Pancreas (tissue), 10 donors: Measurements from ENCODE around the gene SPP1. TPM values are rescaled to one million over a fixed set of nuclear protein-coding genes. Genes with fewer than 3 reads are reported as not detected.

ENCODE experiments used
- ATAC-seq, 4 donors: fragments of 200-7000 bp; cut with Tn5 transposase; one replicate each; pipeline versions ENCODE4 v1.8.0 to v1.9.1; 2020; ENCODE audit warnings: mild to moderate bottlenecking in 4 of 4, moderate library complexity in 4 of 4
- DNase-seq, 6 donors: peaks; one replicate each; pipeline ENCODE4 v3.0.0-alpha.2; 2020
- FAIRE-seq: peaks from 2 replicates; lab custom pipeline; 2012; peaks lifted over from hg19 to GRCh38; lab: Jason Lieb, UNC
- H3K27ac ChIP-seq, 4 donors: fragments of 200-600 bp; sonication (generic); 1 replicate in 3 of 4; 2 replicates in 1 of 4; pipeline versions ENCODE4 v1.5.0 to v1.8.0; 2020
- H3K27me3 ChIP-seq, 4 donors: fragments of 200-600 bp; one replicate each; pipeline ENCODE4 v1.8.0; 2021
- H3K36me3 ChIP-seq, 3 donors: fragments of 200-600 bp; sonication (generic) in 1 of 3; one replicate each; pipeline versions ENCODE4 v1.5.0 to v1.8.0; 2020 to 2021
- H3K4me1 ChIP-seq, 3 donors: fragments of 200-600 bp; one replicate each; pipeline ENCODE4 v1.8.0; 2021
- H3K4me3 ChIP-seq, 4 donors: fragments of 200-600 bp; sonication (generic) in 2 of 4; one replicate each; pipeline versions ENCODE4 v1.5.0 to v1.8.0; 2020 to 2021
- H3K9me3 ChIP-seq, 4 donors: fragments of 200-600 bp; one replicate each; pipeline ENCODE4 v1.8.0; 2021
- CTCF ChIP-seq, 4 donors: fragments of 200-600 bp; sonication (generic) in 3 of 4; IDR thresholded peaks; one replicate each; pipeline versions ENCODE4 v1.5.0 to v1.8.0; 2021; ENCODE audit warnings: antibody characterized with exemption in 4 of 4
- WGBS, 2 donors: extraction: QIAGEN DNeasy Blood & Tissue Kit; methylation state at CpG; one replicate each; pipeline ENCODE4 v1.1.7; 2013; 5-methylcytosine and 5-hydroxymethylcytosine counted together
- intact Hi-C, 3 donors: fragments of 100-400 bp; cut with DNase I; formaldehyde crosslinking; loops; one replicate each; pipeline versions ENCODE4 v1.11.1 to v1.14.2; 2022
- polyA plus RNA-seq, 2 donors: library from polyadenylated mRNA; stranded (reverse); fragments of 200-250 nt; gene quantifications; one replicate each; pipeline ENCODE4 v1.2.3, GENCODE V29; 2013
- total RNA-seq, 6 donors: library from RNA; stranded (reverse); fragmentation: NEBNext Ultra II Directional in 4 of 6; extraction: Animal tissue kit (Norgen Biotek cat#: 25700) in 4 of 6; gene quantifications; one replicate each; pipeline versions ENCODE4 v1.2.1 to v1.2.4, GENCODE V29; 2021 to 2023
- donor health status: healthy with polysubstance abuse.
- donor health status: DM: no; HTN: no; CAD: no; lungs with moderate emphysema.
- donor health status: DM: no; HTN: no; CAD: no.
- donor health status: control.
- donor health status: control.
- donor health status: Bipolar disorder and iron deficiency.
- donor health status: DM: yes; HTN: yes; CAD: no.
- donor health status: DM: no; HTN: no; CAD: no.
- donor health status: DM: no; HTN: no; CAD: no.
- donor health status: DM: yes; HTN: yes; CAD: no.

SPP1 gene
- total and polyA plus RNA-seq, 8 donors = 55.4 to 1,351 (median 166) TPM

DNA sequence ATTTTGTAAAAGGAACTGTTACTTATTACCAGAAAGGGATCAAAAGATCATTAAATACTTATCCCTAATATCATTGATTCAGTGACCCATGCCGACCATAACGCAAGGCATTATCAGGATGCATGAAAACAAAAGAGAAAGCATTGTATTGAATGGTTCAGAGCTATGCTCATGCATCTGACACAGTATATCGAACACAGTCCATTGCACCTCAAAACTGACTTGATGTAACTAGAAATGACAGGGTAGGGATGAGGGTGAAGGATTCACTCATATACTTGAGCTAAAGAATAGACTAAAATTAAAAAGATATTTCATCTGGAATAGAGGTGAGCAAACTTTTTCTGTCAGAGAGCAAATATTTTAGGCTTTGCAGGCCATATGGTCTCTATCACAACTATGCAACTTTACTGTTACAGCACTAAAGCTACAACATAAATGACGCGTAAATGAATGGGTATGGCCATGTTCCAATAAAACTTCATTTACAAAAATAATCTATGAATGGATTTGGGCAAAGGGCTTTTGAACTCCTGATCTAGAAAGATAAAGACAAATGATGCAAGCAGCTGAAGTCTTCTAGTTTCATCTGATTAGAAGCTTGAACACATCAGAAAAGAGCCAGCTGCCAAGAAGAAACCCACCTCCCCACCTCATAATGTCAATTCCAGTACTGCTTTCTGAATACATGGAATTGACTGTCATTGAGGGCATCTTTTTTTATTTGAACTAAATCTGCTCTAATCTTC, 12.9 kb upstream of the SPP1 start:
- TF ChIP-seq CTCF (IDR thresholded peaks at IDR 0.05) = no peak
- no peak for FAIRE-seq
- Histone ChIP-seq H3K9me3 (no peaks in the 10 kb centered on the region), H3K27me3 (no peaks in the 10 kb centered on the region), H3K36me3 (no peaks in the 10 kb centered on the region), H3K27ac (no peak overlapping the region), H3K4me1 (no peaks in the 10 kb centered on the region), H3K4me3 (no peak overlapping the region)
- 68 to 82% methylated on average over 5 of the region's 5 CpGs for WGBS, 2 donors
- ATAC-seq = no peak
- no peak for DNase-seq
- intact Hi-C loops = loop anchor here in 1 of 3 donors (10.0 kb wide), 1 partner anchor 58 kb away; no protein-coding TSS in a partner anchor

DNA sequence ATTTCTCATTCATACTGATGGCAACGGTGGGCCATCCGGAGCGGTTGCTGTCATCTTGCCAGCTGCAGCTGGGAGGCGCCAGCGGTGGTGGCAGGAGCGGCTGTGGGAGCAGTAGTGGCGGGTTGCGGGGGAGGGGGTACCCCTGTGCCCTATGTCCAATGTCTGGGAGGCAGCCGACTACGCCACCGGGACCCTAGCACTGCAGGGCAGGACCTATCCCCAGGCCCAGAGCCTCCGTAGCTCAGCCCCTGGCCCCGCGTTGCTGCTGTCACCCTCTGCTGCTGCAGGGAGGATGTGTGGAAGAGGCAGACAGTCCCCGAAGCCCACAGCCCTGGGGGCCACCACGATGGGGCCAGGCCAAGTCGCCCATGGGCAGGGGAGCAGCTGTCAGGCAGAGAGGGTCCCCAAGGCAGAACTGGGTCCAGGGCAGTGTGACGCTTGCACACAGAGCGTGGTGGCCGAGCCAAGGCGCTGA, 10.0 kb upstream of the SPP1 start:
- Histone ChIP-seq H3K36me3 (no peaks in the 10 kb centered on the region), H3K4me1 (no peaks in the 10 kb centered on the region), H3K9me3 (no peaks in the 10 kb centered on the region), H3K27me3 (no peaks in the 10 kb centered on the region), H3K27ac (no peak overlapping the region), H3K4me3 (no peak overlapping the region)
- DNase-seq = peak in 1 of 6 donors; percentile 55
- ATAC-seq = no peak
- no peak for TF ChIP-seq CTCF (IDR thresholded peaks at IDR 0.05)
- 89 to 93% methylated on average over 21 of the region's 21 CpGs for WGBS, 2 donors
- no peak for FAIRE-seq
- intact Hi-C loops = loop anchor here in 1 of 3 donors (10.0 kb wide), 1 partner anchor 61 kb away; no protein-coding TSS in a partner anchor

- WGBS, 2 donors = 93 to 95% methylated on average over 9 of the region's 9 CpGs
- DNase-seq = peak in 1 of 6 donors; percentile 58
- no peak for TF ChIP-seq CTCF (IDR thresholded peaks at IDR 0.05)
- Histone ChIP-seq H3K27ac (no peak overlapping the region), H3K9me3 (no peaks in the 10 kb centered on the region), H3K27me3 (no peaks in the 10 kb centered on the region), H3K4me3 (no peak overlapping the region), H3K36me3 (no peaks in the 10 kb centered on the region), H3K4me1 (no peaks in the 10 kb centered on the region)
- no peak for ATAC-seq
- no peak for FAIRE-seq
- intact Hi-C loops = loop anchor here in 1 of 3 donors (10.0 kb wide), 1 partner anchor 61 kb away; no protein-coding TSS in a partner anchor
These were observed 9.4 kb upstream of the SPP1 start for GRCh38 chr4:87966095-87966496.

DNA sequence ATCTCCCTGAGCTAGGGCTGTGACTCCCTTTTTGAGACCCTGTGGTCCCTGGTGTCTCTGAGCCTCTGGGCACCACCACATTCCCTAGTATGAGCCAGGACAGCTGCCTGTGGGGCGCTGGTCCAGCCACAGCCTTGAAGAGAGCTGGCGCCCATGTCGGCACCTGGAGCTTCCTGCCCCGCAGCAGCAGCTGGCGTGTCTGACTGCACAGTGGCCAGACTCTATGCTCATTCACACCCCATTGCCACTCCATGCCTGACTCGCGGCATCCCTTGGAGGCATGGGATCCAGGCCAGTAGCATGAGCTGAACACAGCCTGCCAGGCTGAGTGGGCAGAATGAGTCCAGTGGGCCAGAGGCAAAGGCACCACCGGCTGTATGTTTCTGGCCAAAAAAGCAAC, 8.3 kb upstream of the SPP1 start:
- Histone ChIP-seq H3K36me3 (no peaks in the 10 kb centered on the region), H3K27me3 (no peaks in the 10 kb centered on the region), H3K9me3 (no peaks in the 10 kb centered on the region), H3K4me3 (no peak overlapping the region), H3K4me1 (no peaks in the 10 kb centered on the region), H3K27ac (no peak overlapping the region)
- DNase-seq = peak in 1 of 6 donors; percentile 50
- peak in 1 of 4 donors; percentile 20 for ATAC-seq
- intact Hi-C loops = loop anchor here in 1 of 3 donors (10.0 kb wide), 1 partner anchor 62 kb away; no protein-coding TSS in a partner anchor
- no peak for TF ChIP-seq CTCF (IDR thresholded peaks at IDR 0.05)
- no peak for FAIRE-seq
- WGBS, 2 donors = 68 to 87% methylated on average over 8 of the region's 8 CpGs

GRCh38 chr4:87970121-87970520, 5.4 kb upstream of the SPP1 start:
- no peak for TF ChIP-seq CTCF (IDR thresholded peaks at IDR 0.05)
- DNase-seq (no peak), ATAC-seq (no peak), FAIRE-seq (no peak)
- WGBS, 2 donors = 37 to 46% methylated on average over 2 of the region's 2 CpGs
- Histone ChIP-seq H3K9me3 (no peaks in the 10 kb centered on the region), H3K36me3 (no peaks in the 10 kb centered on the region), H3K4me3 (no peak overlapping the region), H3K4me1 (peaks cover 0 to 4% (median 0%) of the 10 kb centered on the region in 3 donors), H3K27me3 (peaks cover 0 to 7% (median 0%) of the 10 kb centered on the region in 4 donors), H3K27ac (no peak overlapping the region)
- intact Hi-C loops = loop anchor here in 2 of 3 donors (5.0 kb wide), 1 partner anchor 113 kb away; no protein-coding TSS in a partner anchor
